Middle frontal gyrus (tissue), 1 donor: Measurements from ENCODE around the gene MEIS3.
"Not testable (repeated sequence)": the region's sequence is repeated elsewhere in the genome, so short reads cannot be mapped to it uniquely, and the experiment has no call there.

Source experiments
- DNase-seq: peaks from one replicate; pipeline ENCODE4 v3.0.0-alpha.2; 2015; ENCODE audit warnings: low spot score; ENCODE audit errors: extremely low spot score

MEIS3 gene

GRCh38 chr19:47416643-47416985 lies 2.7 kb downstream of the MEIS3 start:
- no peak for DNase-seq

GRCh38 chr19:47415953-47416642 lies 3.2 kb downstream of the MEIS3 start:
- no peak for DNase-seq

- DNase-seq: peak; percentile 51
Measured at GRCh38 chr19:47414469-47414868, 4.9 kb downstream of the MEIS3 start.

- no peak for DNase-seq
Measured at GRCh38 chr19:47413941-47414340, 5.4 kb downstream of the MEIS3 start.

GRCh38 chr19:47411696-47412095 lies 7.6 kb downstream of the MEIS3 start:
- not testable (repeated sequence) for DNase-seq

GRCh38 chr19:47411101-47411500 lies 8.2 kb downstream of the MEIS3 start:
- no peak for DNase-seq

- DNase-seq: no peak
Measured at GRCh38 chr19:47408156-47408938, 11.0 kb downstream of the MEIS3 start.

GRCh38 chr19:47407417-47407774 lies 11.9 kb downstream of the MEIS3 start:
- no peak for DNase-seq

GRCh38 chr19:47406711-47407416 lies 12.5 kb downstream of the MEIS3 start:
- DNase-seq: no peak

- DNase-seq: no peak
Measured at GRCh38 chr19:47405854-47406417, 13.4 kb downstream of the MEIS3 start.

GRCh38 chr19:47405197-47405550 lies 14.2 kb downstream of the MEIS3 start:
- DNase-seq: no peak

GRCh38 chr19:47404334-47405196 lies 14.8 kb downstream of the MEIS3 start:
- DNase-seq: no peak

GRCh38 chr19:47402504-47402903 lies 16.8 kb downstream of the MEIS3 start:
- no peak for DNase-seq

- DNase-seq: no peak
Measured at GRCh38 chr19:47398707-47399597, 20.4 kb downstream of the MEIS3 start.

GRCh38 chr19:47391510-47392223 lies 27.7 kb downstream of the MEIS3 start:
- peak; percentile 43 for DNase-seq

- no peak for DNase-seq
Measured at GRCh38 chr19:47390533-47391488, 28.5 kb downstream of the MEIS3 start.

GRCh38 chr19:47389150-47389556 lies 30.2 kb downstream of the MEIS3 start:
- no peak for DNase-seq

- not testable (repeated sequence) for DNase-seq
Measured at GRCh38 chr19:47388721-47389120, 30.6 kb downstream of the MEIS3 start.
